ENCODE measurements around the gene PAX4. TPM values are rescaled to one million over a fixed set of nuclear protein-coding genes. Genes with fewer than 3 reads are reported as not detected.

PAX4 gene
- total RNA-seq, 1 donor from 2014 or later, result not detected

DNA sequence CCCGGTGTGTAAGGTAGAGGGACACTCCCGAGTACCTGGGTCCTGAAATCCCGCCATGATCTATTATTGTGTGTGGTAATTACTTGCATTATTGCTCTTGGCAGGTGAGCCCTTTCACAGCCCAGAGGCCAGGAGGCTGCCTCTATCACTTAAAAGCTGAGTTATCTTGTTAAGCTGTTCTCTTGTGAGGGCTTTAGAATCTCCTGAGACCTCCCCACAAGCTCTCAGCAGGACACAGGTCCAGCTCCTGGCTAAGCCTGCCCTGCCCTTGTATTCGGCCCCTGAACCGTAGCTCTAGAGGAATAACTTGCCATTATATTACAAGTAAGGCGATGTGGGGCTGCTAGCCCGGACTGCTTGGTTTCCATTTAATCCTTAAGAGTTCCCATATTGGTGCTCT lies 48.0 kb upstream of the PAX4 start:
- no peak for TF ChIP-seq EZH2 (IDR thresholded peaks at IDR 0.05; ENCODE audit: insufficient read depth, low read length)
- H2AFZ ChIP-seq (ENCODE audit: low read depth, low read length), result no peak overlapping the region
- H3K36me3 Mint-ChIP-seq (ENCODE audit: low read depth, unreplicated experiment), result peaks cover 7% of the 10 kb centered on the region
- peak overlapping the region; percentile 90 for H3K27ac ChIP-seq (ENCODE audit: low read depth, low read length)
- peak overlapping the region; percentile 68 for H3K4me2 ChIP-seq (ENCODE audit: low read length)
- H3K79me2 ChIP-seq (ENCODE audit: insufficient read depth, low read length), result peaks cover 100% of the 10 kb centered on the region
- no peaks in the 10 kb centered on the region for H3K27me3 Mint-ChIP-seq (ENCODE audit: low read depth, unreplicated experiment)
- H3K36me3 ChIP-seq (ENCODE audit: insufficient read depth, low read length), result no peaks in the 10 kb centered on the region
- peaks cover 93% of the 10 kb centered on the region for H4K20me1 ChIP-seq (ENCODE audit: insufficient read depth, low read length)
- no peaks in the 10 kb centered on the region for H3K27me3 ChIP-seq (ENCODE audit: insufficient read depth, low read length)
- no peak for FAIRE-seq
- no peaks in the 10 kb centered on the region for H3K9me3 ChIP-seq (ENCODE audit: insufficient read depth, low read depth, low read length)
- peaks cover 30% of the 10 kb centered on the region for H3K4me1 ChIP-seq (ENCODE audit: insufficient read depth, low read length)
- no peak overlapping the region for H3K4me3 ChIP-seq (ENCODE audit: insufficient read depth, low read depth, low read length)
- H3K4me1 Mint-ChIP-seq (ENCODE audit: low read depth, unreplicated experiment), result peaks cover 51% of the 10 kb centered on the region
- no peaks in the 10 kb centered on the region for H3K9me3 Mint-ChIP-seq (ENCODE audit: unreplicated experiment)
- H3K4me3 Mint-ChIP-seq (ENCODE audit: unreplicated experiment), result peak overlapping the region; percentile 59
- no peak overlapping the region for H3K27ac Mint-ChIP-seq (ENCODE audit: unreplicated experiment)
- no peak for DNase-seq (ENCODE audit: low read depth)
- H3K9ac ChIP-seq (ENCODE audit: low read length), result peak overlapping the region; percentile 72

GRCh38 chr7:127658970-127659630 lies 41.2 kb upstream of the PAX4 start:
- no peak overlapping the region for H3K4me2 ChIP-seq (ENCODE audit: low read length)
- H3K79me2 ChIP-seq (ENCODE audit: insufficient read depth, low read length), result peaks cover 100% of the 10 kb centered on the region
- Mint-ChIP-seq H3K4me1 (ENCODE audit: low read depth, unreplicated experiment) (peaks cover 29% of the 10 kb centered on the region), H3K27me3 (ENCODE audit: low read depth, unreplicated experiment) (no peaks in the 10 kb centered on the region), H3K9me3 (ENCODE audit: unreplicated experiment) (peaks cover 1% of the 10 kb centered on the region), H3K4me3 (ENCODE audit: unreplicated experiment) (no peak overlapping the region), H3K27ac (ENCODE audit: unreplicated experiment) (no peak overlapping the region), H3K36me3 (ENCODE audit: low read depth, unreplicated experiment) (peaks cover 6% of the 10 kb centered on the region)
- no peak overlapping the region for H3K27ac ChIP-seq (ENCODE audit: low read depth, low read length)
- no peak overlapping the region for H3K4me3 ChIP-seq (ENCODE audit: insufficient read depth, low read depth, low read length)
- no peaks in the 10 kb centered on the region for H3K27me3 ChIP-seq (ENCODE audit: insufficient read depth, low read length)
- H3K36me3 ChIP-seq (ENCODE audit: insufficient read depth, low read length), result peaks cover 9% of the 10 kb centered on the region
- TF ChIP-seq EZH2 (IDR thresholded peaks at IDR 0.05; ENCODE audit: insufficient read depth, low read length) (no peak), CTCF (IDR thresholded peaks at IDR 0.05; ENCODE audit: insufficient read depth, low read depth, low read length) (no peak)
- no peak for FAIRE-seq
- H2AFZ ChIP-seq (ENCODE audit: low read depth, low read length), result no peak overlapping the region
- no peaks in the 10 kb centered on the region for H3K9me3 ChIP-seq (ENCODE audit: insufficient read depth, low read depth, low read length)
- peaks cover 99% of the 10 kb centered on the region for H4K20me1 ChIP-seq (ENCODE audit: insufficient read depth, low read length)
- DNase-seq (ENCODE audit: low read depth), result no peak
- H3K4me1 ChIP-seq (ENCODE audit: insufficient read depth, low read length), result peaks cover 10% of the 10 kb centered on the region
- H3K9ac ChIP-seq (ENCODE audit: low read length), result no peak overlapping the region

- no peaks in the 10 kb centered on the region for H3K27me3 ChIP-seq (ENCODE audit: insufficient read depth, low read length)
- H3K27ac Mint-ChIP-seq (ENCODE audit: unreplicated experiment), result no peak overlapping the region
These were observed 39.6 kb upstream of the PAX4 start for GRCh38 chr7:127657500-127657899.

More at GRCh38 chr7:127657500-127657899, 39.6 kb upstream of the PAX4 start:
- Mint-ChIP-seq H3K4me1 (ENCODE audit: low read depth, unreplicated experiment) (peaks cover 23% of the 10 kb centered on the region), H3K36me3 (ENCODE audit: low read depth, unreplicated experiment) (peaks cover 6% of the 10 kb centered on the region), H3K4me3 (ENCODE audit: unreplicated experiment) (no peak overlapping the region), H3K9me3 (ENCODE audit: unreplicated experiment) (peaks cover 1% of the 10 kb centered on the region), H3K27me3 (ENCODE audit: low read depth, unreplicated experiment) (no peaks in the 10 kb centered on the region)
- Histone ChIP-seq H3K4me2 (ENCODE audit: low read length) (no peak overlapping the region), H3K4me1 (ENCODE audit: insufficient read depth, low read length) (peaks cover 21% of the 10 kb centered on the region), H3K9ac (ENCODE audit: low read length) (no peak overlapping the region), H3K79me2 (ENCODE audit: insufficient read depth, low read length) (peaks cover 100% of the 10 kb centered on the region), H3K36me3 (ENCODE audit: insufficient read depth, low read length) (peaks cover 9% of the 10 kb centered on the region), H2AFZ (ENCODE audit: low read depth, low read length) (no peak overlapping the region), H3K4me3 (ENCODE audit: insufficient read depth, low read depth, low read length) (no peak overlapping the region), H3K27ac (ENCODE audit: low read depth, low read length) (no peak overlapping the region), H3K9me3 (ENCODE audit: insufficient read depth, low read depth, low read length) (no peaks in the 10 kb centered on the region), H4K20me1 (ENCODE audit: insufficient read depth, low read length) (peaks cover 99% of the 10 kb centered on the region)
- FAIRE-seq (no peak), DNase-seq (ENCODE audit: low read depth) (no peak)
- TF ChIP-seq CTCF (IDR thresholded peaks at IDR 0.05; ENCODE audit: insufficient read depth, low read depth, low read length) (no peak), EZH2 (IDR thresholded peaks at IDR 0.05; ENCODE audit: insufficient read depth, low read length) (no peak)
